Frontal cortex (tissue), 4 donors: ENCODE results near the gene TMEM161A. TPM values are rescaled to one million over a fixed set of nuclear protein-coding genes. Genes with fewer than 3 reads are reported as not detected.
"Not testable (repeated sequence)": the region's sequence is repeated elsewhere in the genome, so short reads cannot be mapped to it uniquely, and the experiment has no call there.

Source experiments
- DNase-seq, 2 donors: peaks; one replicate each; pipeline ENCODE4 v3.0.0; 2012; ENCODE audit warnings: low spot score in 2 of 2
- FAIRE-seq: peaks from 2 replicates; lab custom pipeline; 2012; peaks lifted over from hg19 to GRCh38; lab: Jason Lieb, UNC
- total RNA-seq: library from RNA; depleted of rRNA; stranded (reverse); fragments of >200 nt; gene quantifications from one replicate; pipeline ENCODE4 v1.2.3, GENCODE V29; 2014
- donor health status: control.
- donor health status: control.
- donor health status: control.

TMEM161A gene
- 8.6 TPM for total RNA-seq

DNA sequence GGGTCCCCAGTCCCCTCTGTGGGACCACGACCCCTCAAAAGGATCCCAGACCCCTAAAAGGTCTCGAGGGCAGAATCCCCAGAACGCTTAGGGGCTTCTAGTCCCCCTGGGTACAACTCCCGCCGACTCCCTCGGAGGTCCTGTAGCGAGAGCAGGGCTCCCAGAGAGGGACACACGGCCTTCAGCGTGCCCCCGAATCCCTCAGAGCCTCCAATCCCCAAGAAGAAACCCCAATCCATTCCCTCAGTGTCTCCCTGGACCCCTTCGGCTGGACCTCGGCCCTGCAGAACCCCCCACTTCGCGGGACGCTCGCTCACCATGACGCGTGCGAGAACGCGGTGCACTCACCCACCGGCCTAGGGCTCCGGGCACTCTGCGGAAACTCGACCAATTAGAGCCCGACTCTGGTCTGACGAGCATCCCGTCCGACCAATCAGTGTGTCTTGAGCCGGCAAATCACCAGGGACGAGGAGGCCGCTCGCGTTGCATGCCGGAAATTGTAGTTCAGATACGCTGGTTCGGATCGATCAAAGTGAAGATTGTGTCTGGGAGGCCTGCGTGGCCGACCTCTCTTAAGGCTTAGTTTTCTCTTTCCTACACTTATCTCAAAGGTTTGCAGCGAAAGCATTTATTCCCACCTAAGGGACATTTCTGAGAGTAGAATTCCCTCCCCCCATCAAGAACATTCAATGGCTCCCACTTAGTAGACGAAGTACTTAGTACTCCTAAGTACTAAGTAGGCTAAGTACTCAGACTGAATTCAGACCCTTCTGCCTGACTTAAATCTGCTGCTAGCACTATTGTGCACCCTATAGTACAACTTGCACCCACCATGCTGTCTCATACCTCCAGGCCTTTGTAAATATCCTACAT, at the start of gene TMEM161A:
TMEM161A (minus strand) TSS at position 370 of the 873 bp plus-strand sequence; CDS start at position 320, 50 bp downstream.
- DNase-seq: peak; percentile 97 to 98
- peak; percentile 60 for FAIRE-seq

DNA sequence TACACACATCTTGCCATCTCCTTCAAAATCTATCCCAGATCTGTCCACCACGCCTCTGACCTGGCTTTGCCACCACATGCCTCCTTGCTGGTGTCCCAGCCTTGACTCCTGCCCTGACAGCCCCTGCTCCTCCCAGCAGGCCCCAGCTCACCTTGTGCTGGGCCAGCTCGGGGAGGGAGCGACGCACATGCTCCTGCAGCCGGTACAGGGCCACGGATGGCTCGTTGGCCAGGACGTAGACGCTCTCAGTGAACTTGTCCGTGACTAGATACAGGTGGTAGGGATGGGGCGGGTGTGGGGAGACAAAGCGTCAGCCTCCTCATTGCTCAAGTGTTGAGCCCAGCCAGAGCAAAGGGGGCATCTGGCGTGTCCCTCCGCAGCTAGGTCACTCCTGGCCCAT, 48.5 kb upstream of the TMEM161A start:
- DNase-seq (no peak), FAIRE-seq (no peak)

DNA sequence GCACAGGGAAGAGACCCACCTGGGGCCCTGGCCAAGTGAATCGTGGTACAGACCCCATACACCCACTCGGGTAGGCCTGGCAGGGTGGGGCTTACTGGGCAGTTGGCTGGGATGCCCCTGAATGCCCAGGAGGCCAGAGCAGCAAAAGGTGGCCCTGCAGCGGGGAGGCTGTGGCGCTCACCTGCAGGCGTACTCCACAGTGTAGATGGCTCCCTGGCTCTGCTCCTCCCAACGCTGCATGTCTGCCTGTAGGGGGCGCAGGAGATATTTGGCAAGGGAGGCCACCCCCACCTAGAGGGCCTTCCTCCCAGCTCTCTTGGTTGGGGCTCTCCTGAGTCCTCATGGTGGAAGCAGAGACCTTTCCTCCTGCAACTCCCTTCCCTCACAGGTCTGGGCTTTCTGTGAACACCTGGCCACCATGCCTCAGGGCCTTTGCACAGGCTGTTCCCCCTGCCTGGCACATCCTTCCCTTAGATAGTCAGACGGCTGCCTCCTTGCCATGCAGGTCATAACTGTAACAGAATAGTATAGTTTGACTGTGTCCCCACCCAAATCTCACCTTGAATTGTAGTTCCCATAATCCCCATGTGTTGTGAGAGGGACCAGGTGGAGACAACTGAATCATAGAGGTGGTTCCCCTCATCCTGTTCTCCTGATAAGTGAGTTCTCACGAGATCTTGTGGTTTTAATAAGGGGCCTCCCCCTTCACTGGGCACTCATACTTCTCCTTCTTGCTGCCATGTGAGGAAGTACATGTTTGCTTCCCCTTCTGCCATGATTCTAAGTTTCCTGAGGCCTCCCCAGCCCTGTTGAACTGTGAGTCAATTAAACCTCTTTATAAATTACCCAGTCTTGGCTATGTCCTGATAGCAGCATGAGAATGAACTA, 47.8 kb upstream of the TMEM161A start:
- DNase-seq (no peak), FAIRE-seq (no peak)

DNA sequence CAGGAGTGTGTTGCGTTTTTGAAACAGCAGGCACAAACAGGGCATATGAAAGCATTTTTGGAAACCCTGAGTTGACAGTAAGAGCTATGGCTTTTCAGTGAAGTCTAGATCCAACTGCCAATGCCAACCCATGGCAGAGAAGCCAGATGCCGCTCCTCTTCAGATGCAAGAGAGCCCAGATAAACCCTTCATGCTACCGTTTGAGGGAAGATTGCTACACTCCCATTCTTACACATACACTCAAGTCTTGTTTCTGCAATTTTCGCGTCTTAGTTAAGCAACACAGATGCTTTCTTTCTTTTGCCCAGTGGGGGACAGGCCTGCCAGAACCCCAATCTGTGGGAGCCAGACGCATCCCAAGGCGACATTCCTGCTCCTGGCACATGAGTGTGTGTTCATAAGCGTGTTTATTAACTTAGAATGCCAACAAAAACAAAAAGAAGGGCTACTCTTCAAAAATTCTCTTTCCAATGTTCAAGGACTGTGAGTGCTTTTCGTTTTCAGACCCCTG, 43.3 kb upstream of the TMEM161A start:
- DNase-seq: no peak
- no peak for FAIRE-seq

DNA sequence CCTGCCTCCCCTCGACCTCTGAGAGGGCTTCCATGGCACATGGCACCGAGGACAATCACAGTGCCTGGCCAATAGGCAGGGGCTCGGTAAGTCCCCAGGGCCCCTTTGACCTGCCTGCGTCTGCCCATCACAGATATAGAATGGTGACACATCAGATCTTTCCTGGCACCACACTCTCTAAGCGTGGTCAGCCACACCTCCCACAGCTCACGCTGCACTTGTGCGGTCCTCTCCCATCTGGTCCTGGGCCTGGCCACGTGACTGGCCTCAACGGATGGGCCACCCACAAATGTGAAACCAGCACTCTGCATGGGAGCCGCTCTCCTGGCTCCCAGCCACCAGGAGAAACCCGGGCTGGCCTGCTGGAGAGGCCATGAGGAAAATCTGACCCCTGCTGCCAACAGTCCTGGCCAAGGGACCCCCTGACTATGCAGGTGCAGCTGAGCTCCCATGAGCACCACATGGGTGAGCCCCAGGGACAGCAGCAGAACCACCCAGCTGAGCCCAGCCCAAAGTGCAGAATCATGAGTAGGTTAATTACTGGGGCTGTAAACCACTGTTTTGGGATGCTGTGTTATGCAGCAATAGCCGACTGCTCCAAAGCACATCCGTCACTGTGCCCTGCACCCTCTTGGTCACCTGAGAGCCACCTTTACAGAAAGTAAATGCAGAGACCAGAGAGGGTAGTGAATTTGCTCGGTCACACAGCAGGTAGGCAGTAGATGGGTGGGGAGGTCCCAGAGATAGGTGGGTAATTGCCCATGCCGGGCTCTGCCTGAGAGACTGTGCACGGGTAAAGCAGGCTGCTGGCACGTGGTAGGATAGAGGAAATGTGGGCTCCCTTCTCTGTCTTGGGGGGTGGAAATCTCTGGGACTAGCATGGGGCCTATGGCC, 41.5 kb upstream of the TMEM161A start:
- DNase-seq (no peak), FAIRE-seq (no peak)

DNA sequence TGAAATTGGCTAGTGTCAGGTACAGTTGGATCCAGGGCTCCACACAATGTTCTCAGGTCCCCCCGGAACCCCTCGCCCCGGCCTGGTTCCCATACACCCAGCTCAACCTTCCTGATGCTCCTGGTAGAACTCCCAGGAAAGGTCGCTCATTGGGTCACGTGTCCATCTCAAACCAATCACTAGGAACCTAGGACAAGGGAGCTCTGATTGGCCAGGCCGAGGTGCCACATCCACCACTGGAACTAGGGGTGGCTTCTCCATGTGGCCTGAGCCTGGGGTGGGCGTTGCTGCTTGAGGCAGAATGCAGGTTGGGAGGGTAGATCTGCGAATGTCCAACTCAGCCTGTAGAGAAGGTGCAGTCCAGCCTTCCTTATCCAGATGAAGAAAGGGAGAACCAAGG, 38.7 kb upstream of the TMEM161A start:
- no peak for FAIRE-seq

DNA sequence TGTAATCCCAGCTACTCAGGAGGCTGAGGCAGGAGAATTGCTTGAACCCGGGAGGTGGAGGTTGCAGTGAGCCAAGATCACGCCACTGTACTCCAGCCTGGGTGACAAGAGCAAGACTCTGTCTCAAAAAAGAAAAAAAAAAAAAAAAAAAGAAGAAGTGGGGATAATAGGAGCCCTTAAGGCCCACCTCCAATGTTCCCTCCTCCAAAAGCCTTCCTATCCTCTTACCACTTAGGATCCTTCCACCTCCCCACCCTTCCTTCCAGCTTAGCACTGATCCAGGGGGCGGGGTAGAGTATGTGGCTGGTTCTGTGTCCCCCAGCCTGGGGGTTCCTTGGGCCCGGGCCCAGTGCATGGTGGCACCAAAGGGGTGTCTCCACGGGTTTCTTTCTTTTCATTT, 35.0 kb upstream of the TMEM161A start:
- not testable (repeated sequence) for FAIRE-seq, DNase-seq

More for the DNA sequence above, 38.7 kb upstream of the TMEM161A start:
- DNase-seq: no peak

DNA sequence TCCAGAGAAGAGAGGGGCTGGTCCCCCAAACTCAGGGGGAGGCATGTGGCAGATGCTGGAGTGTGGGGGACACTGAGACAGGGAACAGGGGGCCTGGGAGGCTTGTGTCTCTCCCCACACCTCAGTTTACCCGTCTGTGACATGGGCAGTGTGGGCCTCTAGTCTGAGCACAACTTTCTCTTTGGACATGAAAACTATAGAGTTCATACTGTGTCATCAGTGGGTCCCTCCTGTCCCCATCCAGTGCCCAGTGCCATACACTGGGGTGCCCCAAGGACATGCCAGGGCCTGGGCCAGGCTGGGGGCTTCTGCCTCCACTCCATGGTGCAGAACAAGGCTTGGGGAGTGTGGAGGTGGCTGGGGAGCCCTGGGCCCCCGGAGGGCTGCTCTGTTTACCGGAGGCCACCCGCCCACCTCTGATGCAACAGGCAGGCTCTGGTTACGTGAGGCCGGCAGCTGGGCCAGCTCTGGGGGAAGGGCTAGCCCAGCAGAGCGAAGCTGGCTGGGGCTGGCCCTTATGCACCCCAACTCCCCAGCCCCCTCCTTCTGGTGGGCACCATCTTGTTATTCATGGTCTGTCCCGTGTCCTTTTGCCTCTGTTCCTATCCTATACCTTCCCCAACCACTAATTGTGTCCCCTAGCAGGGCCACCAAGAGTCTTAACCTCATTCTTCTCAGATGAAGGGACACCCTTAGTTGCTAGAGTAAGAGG, 33.7 kb upstream of the TMEM161A start:
- no peak for DNase-seq
- no peak for FAIRE-seq

DNA sequence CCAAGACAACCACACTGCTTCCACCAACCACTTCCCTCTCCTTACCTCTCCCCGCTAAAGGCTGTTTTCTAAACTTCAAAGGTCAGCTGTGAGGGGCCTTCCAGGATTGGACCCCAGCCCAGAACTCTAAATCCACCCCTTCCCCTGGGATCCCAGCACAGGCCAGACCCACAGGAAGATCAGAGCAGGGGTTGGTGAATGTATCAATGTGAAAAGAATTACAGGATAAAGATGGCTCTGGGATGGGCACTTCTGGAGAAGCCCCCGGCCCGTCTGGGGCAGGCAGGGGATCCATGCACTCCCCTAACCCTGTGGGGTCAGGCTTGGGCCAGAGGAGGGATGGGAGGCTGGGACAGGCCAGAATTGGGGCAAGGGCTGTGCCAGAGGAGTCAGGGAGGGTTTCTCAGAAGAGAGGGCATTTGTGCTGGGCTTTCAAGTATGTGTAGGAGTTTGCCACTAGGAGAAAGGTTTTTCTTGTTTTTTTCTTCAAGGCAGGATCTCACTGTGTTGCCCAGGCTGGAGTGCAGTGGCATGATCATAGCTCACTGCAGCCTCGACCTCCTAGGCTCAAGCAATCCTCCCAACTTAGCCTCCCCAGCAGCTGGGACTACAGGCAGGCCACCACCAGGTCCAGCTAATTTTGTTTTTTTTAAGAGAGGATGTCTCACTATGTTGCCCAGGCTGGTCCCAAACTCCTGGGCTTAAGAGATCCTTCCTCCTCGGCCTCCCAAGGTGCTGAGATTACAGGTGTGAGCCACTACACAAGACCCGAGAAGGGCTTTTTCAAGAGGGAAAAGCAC, 32.8 kb upstream of the TMEM161A start:
- DNase-seq (no peak), FAIRE-seq (no peak)

DNA sequence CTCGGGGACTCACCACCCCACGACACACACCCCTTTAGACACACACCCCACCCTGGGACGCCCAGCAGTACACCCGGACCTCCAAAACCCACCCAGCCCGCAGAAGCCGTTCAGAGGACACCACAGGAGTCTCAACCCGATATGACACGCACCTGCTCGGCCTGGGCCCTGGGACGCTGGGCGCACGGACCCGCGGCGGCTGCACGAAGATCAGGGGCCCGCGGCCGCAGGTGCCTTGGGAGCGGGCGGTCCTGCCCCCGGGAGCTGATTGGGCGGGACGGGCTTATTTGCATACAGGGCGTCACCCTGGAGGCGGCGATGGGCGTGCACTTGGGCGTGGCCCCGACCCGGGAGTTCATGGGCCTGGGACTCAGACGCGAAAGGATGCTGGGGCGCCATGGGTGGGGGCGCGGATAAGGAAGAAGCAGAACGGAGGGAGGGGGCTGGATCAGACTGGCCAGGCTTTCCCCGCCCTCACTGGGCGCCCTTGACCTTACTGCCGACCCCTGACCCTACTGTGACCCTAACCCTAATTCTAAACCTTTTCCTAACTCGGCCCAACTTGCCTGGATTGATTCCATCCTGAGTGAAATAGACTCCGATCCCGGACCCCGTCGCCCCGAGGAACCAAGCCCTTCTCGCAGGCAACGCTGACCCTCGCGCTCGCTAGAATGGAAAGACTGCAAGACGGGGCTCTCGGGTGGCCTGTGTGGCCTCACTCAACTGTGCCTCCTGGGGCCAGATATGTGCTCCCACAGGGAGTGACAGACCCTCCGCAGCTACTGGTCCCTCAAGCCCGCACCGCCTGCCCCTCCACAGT, 32.0 kb upstream of the TMEM161A start, which contains the start of gene MEF2B:
MEF2B (minus strand) TSS at position 211 of the 820 bp plus-strand sequence. CDS start 19,528 bp downstream, outside the sequence.
- DNase-seq (peak; percentile 69 to 85), FAIRE-seq (no peak)

DNA sequence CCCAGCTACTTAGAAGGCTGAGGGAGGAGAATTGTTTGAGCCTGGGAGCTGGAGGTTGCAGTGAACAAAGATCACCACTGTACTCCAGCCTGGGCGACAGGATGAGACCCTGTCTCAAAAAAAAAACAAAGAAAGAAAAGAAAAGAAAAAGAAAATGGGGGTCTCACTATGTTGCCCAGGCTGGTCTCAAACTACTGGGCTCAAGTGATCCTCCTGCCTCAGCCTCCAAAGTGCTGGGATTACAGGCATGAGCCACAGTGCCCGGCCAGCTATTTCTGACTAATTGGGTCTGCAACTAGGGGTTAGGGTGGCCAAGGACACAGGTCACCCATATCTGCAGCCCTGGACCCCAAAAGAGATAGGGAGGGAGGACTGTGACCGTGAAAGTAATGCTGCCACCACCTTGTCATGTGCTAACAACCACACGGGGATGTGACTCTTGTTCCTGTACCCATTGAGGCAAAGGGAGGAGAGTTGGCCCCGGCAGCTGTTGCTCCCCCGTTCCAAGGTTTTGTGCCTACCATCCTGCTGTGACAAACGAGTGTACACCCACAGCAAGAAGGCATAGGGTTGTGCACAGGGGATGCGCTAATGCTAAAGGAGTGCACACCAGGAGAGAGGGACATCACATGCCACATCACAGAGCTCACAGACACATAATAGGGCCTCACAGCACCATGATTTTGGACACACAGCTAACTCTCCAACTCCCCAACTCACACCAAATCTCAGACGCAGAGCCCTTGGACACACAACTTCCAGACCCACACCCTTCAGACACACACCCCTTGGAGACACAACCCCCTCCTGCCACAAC, 31.2 kb upstream of the TMEM161A start:
- FAIRE-seq (no peak), DNase-seq (no peak)

DNA sequence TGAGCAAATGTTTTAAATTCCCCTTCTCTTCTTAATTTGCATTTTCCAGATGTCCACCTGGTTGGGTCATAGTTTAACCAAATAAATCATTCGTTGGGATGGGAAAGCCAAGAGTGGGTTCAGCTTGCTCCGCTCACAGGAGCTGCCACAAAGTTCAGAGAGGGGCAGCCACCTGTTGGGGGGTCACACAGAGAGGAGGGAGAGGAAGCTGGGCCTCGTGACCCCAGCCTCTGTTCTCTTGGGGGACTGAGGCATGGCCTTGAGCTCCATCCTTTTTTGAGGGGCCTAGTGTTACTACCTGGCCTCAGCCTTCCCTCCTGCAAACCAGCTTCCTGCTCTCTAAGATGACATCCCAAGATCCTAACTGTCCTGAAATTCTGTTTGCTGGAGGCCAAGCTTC, 29.3 kb upstream of the TMEM161A start:
- no peak for DNase-seq
- FAIRE-seq: no peak

DNA sequence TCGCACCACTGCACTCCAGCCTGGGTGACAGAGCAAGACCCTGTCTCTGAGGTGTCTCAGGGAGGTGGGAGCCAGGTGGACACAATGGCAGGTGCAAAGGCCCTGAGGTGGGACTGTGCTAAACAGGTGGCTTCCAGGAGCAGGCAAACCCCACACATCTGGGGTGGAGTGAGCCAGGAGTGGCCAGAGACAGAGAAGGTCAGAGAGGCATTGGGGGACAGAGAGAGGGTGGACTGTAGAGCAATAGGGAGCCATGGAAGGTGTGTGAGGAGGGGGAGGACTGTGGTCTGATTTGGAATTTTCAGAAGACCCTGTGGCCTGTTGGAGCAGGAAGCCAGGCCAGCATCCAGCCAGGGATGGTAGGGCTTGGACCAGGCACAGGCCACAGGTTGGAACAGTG, 27.1 kb upstream of the TMEM161A start:
- DNase-seq (no peak), FAIRE-seq (no peak)

DNA sequence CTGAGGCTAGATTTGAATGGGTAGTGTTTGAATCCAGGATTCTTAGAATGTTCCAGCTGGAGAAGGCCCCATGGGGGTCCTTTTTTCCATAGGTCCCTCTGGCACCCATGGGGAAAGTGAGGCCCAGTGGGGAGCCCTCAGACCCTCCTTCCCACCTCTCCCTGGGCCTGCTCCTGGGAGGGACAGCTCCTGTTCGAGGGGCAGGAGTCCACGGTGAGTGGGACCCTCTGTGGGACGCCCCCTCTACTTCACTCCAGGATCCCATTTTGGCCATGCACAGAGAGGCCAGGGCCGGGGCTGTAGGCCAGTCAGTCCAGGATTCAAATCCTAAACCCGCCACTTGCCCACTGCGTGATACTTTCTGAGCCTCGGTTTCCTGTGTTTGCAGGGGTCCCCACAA, 24.2 kb upstream of the TMEM161A start:
- no peak for DNase-seq
- no peak for FAIRE-seq

DNA sequence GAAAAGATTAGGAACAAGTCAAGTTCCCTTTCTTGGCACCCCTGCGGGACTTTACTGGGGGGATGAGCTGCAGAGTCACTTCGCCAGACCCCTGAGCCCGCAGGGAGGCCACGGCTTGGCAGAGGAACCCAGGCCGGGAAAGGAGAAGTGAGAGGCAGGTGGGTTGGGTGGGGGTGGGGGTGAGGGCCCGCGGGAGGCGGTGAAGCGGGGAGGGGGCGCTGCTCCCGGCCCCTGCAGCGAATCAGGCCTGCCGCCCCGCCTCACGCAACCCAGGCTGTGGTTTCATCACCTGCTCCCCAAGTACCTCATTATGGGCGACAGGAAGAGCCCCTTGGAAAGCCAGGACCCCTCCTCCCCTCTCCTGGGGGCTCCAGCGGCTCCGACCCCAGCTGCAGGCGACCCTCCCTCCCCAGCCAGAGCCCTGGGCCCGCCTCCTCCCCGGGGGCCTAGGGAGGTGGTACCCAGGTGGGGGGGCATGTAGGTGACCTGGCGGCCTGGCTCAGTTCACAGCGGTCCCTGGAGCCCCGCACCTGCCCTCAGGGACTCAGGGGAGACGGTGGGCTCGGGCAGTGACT, 22.3 kb upstream of the TMEM161A start:
- FAIRE-seq (no peak), DNase-seq (no peak)

DNA sequence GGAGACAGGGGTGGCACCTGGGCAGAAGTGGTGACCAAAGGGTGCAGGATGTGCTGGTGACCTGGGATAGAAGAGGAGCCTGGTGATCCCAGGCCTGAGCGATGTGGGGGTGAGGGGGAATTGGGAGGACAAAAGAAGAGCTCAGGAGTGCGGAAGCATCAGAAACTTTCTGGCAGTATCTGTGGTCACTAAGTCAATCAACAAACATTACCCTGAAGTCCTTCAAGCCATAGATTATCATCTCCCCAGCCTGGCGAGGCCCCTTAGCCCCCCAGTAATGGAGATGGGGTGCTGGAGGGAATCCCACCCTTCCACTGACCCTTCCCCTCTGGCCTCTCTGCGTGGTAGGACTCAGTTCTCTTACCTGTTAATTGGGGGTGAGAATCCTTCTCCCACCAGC, 21.3 kb upstream of the TMEM161A start:
- FAIRE-seq (no peak), DNase-seq (no peak)
